MM.1S (cell line): ENCODE measurements around the gene GAB2.

ENCODE experiments used
- CTCF ChIP-seq: fragments of 300-600 bp; sonication (generic); IDR thresholded peaks from 2 replicates; pipeline ENCODE4 v1.5.1; 2016; ENCODE audit warnings: antibody characterized with exemption, low read length, mixed read lengths
- EZH2 ChIP-seq: fragments of 300-600 bp; sonication (generic); optimal IDR thresholded peaks from 2 replicates; pipeline ENCODE3; 2017; ENCODE audit warnings: low read depth, mild to moderate bottlenecking, antibody characterized with exemption, low read length, mixed read lengths

- no peak for TF ChIP-seq CTCF
- TF ChIP-seq EZH2 = no peak
Observed at GRCh38 chr11:78331711-78332110, 85.9 kb downstream of the GAB2 start.
